Aorta (tissue), 5 donors: ENCODE data around the gene PHRF1. TPM values are rescaled to one million over a fixed set of nuclear protein-coding genes. Genes with fewer than 3 reads are reported as not detected.
A peak's percentile ranks its signal among the peaks of the same experiment; 100 is the strongest.

Experiments
- ATAC-seq: fragments of 200-7000 bp; cut with Tn5 transposase; one replicate; pipeline ENCODE4 v1.9.1; 2022; ENCODE audit warnings: moderate library complexity; ENCODE audit not compliant: low FRiP score
- DNase-seq, 2 donors: peaks; one replicate each; pipeline ENCODE4 v3.0.0-alpha.2; 2020
- H3K27ac ChIP-seq, 2 donors: one replicate each; pipeline ENCODE4 v1.5.1; 2013; ENCODE audit warnings: low read length in 2 of 2, mild to moderate bottlenecking in 2 of 2, moderate library complexity in 2 of 2, control low read depth in 1 of 2, inconsistent platforms in 1 of 2, low read depth in 1 of 2
- H3K27me3 ChIP-seq, 2 donors: one replicate each; pipeline ENCODE4 v1.6.1; 2013; ENCODE audit warnings: control low read depth in 1 of 2, low read length in 1 of 2, mild to moderate bottlenecking in 1 of 2, moderate library complexity in 1 of 2; ENCODE audit not compliant: insufficient read depth in 2 of 2, control insufficient read depth in 1 of 2
- H3K36me3 ChIP-seq, 2 donors: one replicate each; pipeline ENCODE4 v1.6.1; 2013; ENCODE audit warnings: control low read depth in 1 of 2, low read length in 1 of 2, mild to moderate bottlenecking in 1 of 2; ENCODE audit not compliant: insufficient read depth in 2 of 2, control insufficient read depth in 1 of 2
- H3K4me1 ChIP-seq, 2 donors: one replicate each; pipeline ENCODE4 v1.6.1; 2013; ENCODE audit warnings: low read length in 2 of 2, control low read depth in 1 of 2, mild to moderate bottlenecking in 1 of 2, moderate library complexity in 1 of 2; ENCODE audit not compliant: insufficient read depth in 2 of 2, control insufficient read depth in 1 of 2
- H3K4me3 ChIP-seq, 2 donors: one replicate each; pipeline ENCODE4 v1.5.1; 2013; ENCODE audit warnings: low read length in 2 of 2, control low read depth in 1 of 2, mild to moderate bottlenecking in 1 of 2
- H3K9me3 ChIP-seq: one replicate; pipeline ENCODE4 v1.6.1; 2013; ENCODE audit warnings: mild to moderate bottlenecking, low read length; ENCODE audit not compliant: control insufficient read depth
- WGBS, 2 donors: extraction: QIAGEN DNeasy Blood & Tissue Kit; methylation state at CpG; one replicate each; pipeline ENCODE4 v1.1.7; 2013; 5-methylcytosine and 5-hydroxymethylcytosine counted together
- intact Hi-C, 2 donors: fragments of 100-400 bp; cut with DNase I; formaldehyde crosslinking; loops; one replicate each; pipeline versions ENCODE4 v1.14.2 to v1.15.0; 2022
- polyA plus RNA-seq, 2 donors: library from polyadenylated mRNA; stranded (reverse); fragments of 200-250 nt; gene quantifications; one replicate each; pipeline ENCODE4 v1.2.3, GENCODE V29; 2013
- total RNA-seq, 2 donors: library from RNA; stranded (reverse); fragmentation: NEBNext Ultra II Directional; extraction: Animal tissue kit (Norgen Biotek cat#: 25700); gene quantifications; one replicate each; pipeline ENCODE4 v1.2.1, GENCODE V29; 2021
- donor health status: healthy with polysubstance abuse.
- donor health status: Bipolar disorder and iron deficiency.
- donor health status: DM: no; HTN: no; CAD: no.
- donor health status: DM: no; HTN: no; CAD: no.
- donor health status: DM: yes; HTN: yes; CAD: no.

The PHRF1 gene
- total and polyA plus RNA-seq, 4 donors = 7.6 to 32.4 (median 22.4) TPM

DNA sequence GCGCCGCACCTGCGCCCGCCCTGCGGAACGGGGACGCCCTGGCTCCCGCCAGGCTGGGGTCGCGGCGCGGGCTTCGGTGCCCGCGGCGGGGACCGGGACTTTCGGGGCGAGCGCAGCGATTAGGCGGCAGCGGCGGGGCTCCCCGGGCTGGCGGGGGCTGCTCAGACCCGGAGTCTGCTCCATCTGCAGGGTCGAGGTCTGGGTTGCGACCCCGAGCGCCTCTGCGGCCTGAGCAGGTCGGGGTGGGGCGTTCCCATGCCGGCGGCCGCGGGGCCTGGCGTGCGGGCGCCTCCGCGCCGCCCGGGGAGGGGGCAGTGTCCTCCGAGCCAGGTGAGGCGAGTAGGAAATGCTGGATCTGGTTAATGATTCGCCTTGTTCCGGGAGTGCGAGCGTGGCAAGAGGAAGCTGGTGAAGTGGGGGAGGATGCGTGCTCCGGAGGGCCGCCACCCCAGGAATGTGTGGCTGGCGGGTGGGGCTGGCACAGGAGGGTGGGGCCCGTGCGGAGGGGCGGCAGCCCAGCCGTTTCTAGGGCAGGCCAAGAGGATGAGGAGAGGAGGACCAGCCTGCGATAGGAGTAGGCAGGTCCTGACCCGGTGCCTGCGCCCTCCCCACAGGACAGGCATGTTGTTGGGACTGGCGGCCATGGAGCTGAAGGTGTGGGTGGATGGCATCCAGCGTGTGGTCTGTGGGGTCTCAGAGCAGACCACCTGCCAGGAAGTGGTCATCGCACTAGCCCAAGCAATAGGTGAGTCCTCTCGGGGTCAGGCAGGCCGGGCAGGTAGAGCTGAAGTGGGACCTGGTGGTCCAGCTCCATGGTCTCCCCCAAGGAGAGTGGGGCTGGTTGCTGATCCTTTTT lies 14.9 kb upstream of the PHRF1 start:
- peak overlapping the region; percentile 41 to 62 for H3K4me3 ChIP-seq
- no peaks in the 10 kb centered on the region for H3K36me3 ChIP-seq
- no peaks in the 10 kb centered on the region for H3K9me3 ChIP-seq
- 11 to 12% methylated on average over 54 to 67 of the region's 67 CpGs for WGBS, 2 donors
- ATAC-seq (no peak), DNase-seq (no peak)
- no peaks in the 10 kb centered on the region for H3K27me3 ChIP-seq
- intact Hi-C loops = no loop called here
- no peaks in the 10 kb centered on the region for H3K4me1 ChIP-seq
- H3K27ac ChIP-seq = no peak overlapping the region

GRCh38 chr11:562046-562645 lies 14.1 kb upstream of the PHRF1 start:
- H3K27ac ChIP-seq = no peak overlapping the region
- intact Hi-C loops = no loop called here
- no peak for ATAC-seq
- H3K36me3 ChIP-seq = no peaks in the 10 kb centered on the region
- no peaks in the 10 kb centered on the region for H3K4me1 ChIP-seq
- H3K27me3 ChIP-seq = no peaks in the 10 kb centered on the region
- no peak for DNase-seq
- 97% methylated on average over 29 of the region's 29 CpGs for WGBS, 2 donors
- no peak overlapping the region for H3K4me3 ChIP-seq
- H3K9me3 ChIP-seq = no peaks in the 10 kb centered on the region

DNA sequence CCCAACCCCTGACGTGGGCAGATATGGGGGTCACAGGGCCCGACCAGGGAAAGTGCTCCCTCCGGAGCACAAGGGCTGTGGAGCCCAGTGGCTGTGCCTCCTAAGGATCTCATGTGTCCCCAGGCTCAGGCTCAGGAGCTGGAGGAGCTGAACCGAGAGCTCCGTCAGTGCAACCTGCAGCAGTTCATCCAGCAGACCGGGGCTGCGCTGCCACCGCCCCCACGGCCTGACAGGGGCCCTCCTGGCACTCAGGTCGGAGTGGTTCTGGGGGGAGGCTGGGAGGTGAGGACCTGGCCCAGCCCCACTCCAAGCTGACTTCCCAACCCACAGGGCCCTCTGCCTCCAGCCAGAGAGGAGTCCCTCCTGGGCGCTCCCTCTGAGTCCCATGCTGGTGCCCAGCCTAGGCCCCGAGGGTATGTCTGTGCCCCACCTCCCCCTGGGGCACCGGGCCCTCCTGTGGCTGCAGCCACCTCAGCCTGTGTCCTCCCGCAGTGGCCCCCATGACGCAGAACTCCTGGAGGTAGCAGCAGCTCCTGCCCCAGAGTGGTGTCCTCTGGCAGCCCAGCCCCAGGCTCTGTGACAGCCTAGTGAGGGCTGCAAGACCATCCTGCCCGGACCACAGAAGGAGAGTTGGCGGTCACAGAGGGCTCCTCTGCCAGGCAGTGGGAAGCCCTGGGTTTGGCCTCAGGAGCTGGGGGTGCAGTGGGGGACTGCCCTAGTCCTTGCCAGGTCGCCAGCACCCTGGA lies 13.0 kb upstream of the PHRF1 start:
- intact Hi-C loops = no loop called here
- Histone ChIP-seq H3K4me3 (no peak overlapping the region), H3K27ac (no peak overlapping the region), H3K27me3 (no peaks in the 10 kb centered on the region), H3K4me1 (no peaks in the 10 kb centered on the region), H3K36me3 (no peaks in the 10 kb centered on the region), H3K9me3 (no peaks in the 10 kb centered on the region)
- no peak for ATAC-seq
- WGBS, 2 donors = 92% methylated on average over 18 of the region's 18 CpGs
- DNase-seq = no peak

DNA sequence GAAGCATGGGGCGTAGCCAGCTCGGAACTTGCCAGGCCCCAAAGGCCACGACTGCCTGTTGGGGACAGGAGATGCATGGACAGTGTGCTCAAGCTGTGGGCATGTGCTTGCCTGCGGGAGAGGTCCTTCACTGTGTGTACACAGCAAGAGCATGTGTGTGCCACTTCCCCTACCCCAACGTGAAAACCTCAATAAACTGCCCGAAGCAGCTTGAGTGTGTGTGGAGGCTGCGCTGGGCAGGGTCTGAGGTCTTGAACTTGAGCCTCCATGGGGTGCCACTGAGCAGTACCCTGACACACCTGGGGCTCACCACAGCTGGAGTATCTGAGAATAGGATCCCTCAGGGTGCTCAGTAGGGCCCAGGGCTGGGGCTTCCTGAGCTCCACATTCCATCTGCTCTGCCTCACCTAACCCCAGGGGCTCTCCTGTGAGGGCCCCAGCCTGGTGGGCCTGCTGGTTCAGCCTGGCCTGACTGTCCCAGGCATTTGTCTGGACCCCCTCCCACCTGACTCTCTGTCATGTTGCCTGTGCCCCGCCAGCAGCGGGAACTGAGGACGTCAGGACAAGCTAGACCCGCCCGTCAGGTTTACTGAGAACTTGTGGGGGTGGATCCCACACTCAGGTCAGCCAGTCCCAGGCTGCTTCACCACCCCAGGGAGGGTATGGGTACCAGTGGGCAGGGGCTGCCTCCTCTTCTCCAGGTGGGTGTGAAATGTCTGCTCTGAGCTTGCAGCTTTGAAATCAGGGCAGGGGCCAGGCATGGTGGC lies 12.3 kb upstream of the PHRF1 start:
- Histone ChIP-seq H3K4me1 (no peaks in the 10 kb centered on the region), H3K4me3 (no peak overlapping the region), H3K36me3 (no peaks in the 10 kb centered on the region), H3K27ac (no peak overlapping the region), H3K27me3 (no peaks in the 10 kb centered on the region), H3K9me3 (no peaks in the 10 kb centered on the region)
- intact Hi-C loops = no loop called here
- WGBS, 2 donors = 89% methylated on average over 12 of the region's 12 CpGs
- no peak for ATAC-seq
- DNase-seq = no peak

GRCh38 chr11:565921-566509 lies 10.3 kb upstream of the PHRF1 start:
- ATAC-seq (no peak), DNase-seq (no peak)
- Histone ChIP-seq H3K27ac (no peak overlapping the region), H3K27me3 (no peaks in the 10 kb centered on the region), H3K4me1 (no peaks in the 10 kb centered on the region), H3K4me3 (no peak overlapping the region), H3K36me3 (no peaks in the 10 kb centered on the region), H3K9me3 (no peaks in the 10 kb centered on the region)
- WGBS, 2 donors = 86% methylated on average over 12 of the region's 12 CpGs
- intact Hi-C loops = no loop called here

- ATAC-seq (no peak), DNase-seq (no peak)
- Histone ChIP-seq H3K9me3 (no peaks in the 10 kb centered on the region), H3K36me3 (no peaks in the 10 kb centered on the region), H3K27me3 (no peaks in the 10 kb centered on the region), H3K27ac (no peak overlapping the region), H3K4me1 (no peaks in the 10 kb centered on the region), H3K4me3 (no peak overlapping the region)
- 93 to 96% methylated on average over 18 of the region's 18 CpGs for WGBS, 2 donors
- intact Hi-C loops = no loop called here
Observed at GRCh38 chr11:567011-567628, 9.2 kb upstream of the PHRF1 start.

DNA sequence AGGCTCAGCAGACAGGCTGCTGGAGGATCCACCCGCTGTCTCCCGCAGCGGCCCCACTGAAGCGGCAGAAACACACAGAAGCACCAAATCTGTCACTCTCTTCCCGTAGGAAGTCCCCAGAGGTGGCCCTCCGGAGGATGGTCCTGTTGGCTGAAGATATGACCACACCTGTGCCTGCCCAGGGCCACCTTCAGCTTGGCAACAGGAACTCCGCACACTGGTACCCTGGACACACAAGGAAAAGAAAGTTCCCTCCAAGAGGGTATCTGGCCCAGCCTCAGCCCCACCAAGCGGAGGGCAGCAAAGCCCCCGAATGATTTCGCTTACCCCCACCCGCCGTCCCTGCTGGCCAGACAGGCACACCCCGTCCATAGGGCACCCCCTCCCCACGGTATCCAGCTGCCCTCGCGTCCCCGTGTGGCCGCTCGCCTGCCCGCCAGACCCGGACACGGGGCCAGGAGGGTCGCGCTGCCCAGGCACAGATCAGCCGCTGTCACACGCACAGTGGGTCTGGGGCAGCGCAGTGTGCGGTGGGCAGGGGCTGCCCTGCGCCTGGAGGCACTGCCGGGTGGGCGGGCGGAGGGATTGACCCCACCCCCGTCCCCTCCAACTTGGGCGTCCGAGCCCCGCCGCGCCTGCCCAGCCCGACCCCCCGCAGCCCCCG lies 8.5 kb upstream of the PHRF1 start:
- no peaks in the 10 kb centered on the region for H3K9me3 ChIP-seq
- H3K4me1 ChIP-seq = no peaks in the 10 kb centered on the region
- WGBS, 2 donors = 24 to 28% methylated on average over 34 to 41 of the region's 41 CpGs
- H3K36me3 ChIP-seq = no peaks in the 10 kb centered on the region
- H3K27me3 ChIP-seq = no peaks in the 10 kb centered on the region
- DNase-seq = no peak
- no peak overlapping the region for H3K27ac ChIP-seq
- peak; percentile 20 for ATAC-seq
- intact Hi-C loops = no loop called here
- peak overlapping the region; percentile 35 to 70 for H3K4me3 ChIP-seq
